Ovary (tissue), 9 donors: ENCODE data around the gene ANKRD44. TPM values are rescaled to one million over a fixed set of nuclear protein-coding genes. Genes with fewer than 3 reads are reported as not detected.

Experiments used
- DNase-seq, 5 donors: peaks; one replicate each; pipeline ENCODE4 v3.0.0-alpha.2; 2019 to 2020
- H3K27ac ChIP-seq, 2 donors: fragments of 200-600 bp; one replicate each; pipeline versions ENCODE4 v1.5.1 to v1.8.0; 2019 to 2022
- H3K27me3 ChIP-seq: fragments of 200-600 bp; one replicate; pipeline ENCODE4 v1.8.0; 2022
- H3K36me3 ChIP-seq: fragments of 200-600 bp; sonication (generic); one replicate; pipeline ENCODE4 v1.5.1; 2019
- H3K4me1 ChIP-seq: one replicate; pipeline ENCODE4 v1.8.1; 2013; ENCODE audit warnings: mild to moderate bottlenecking, moderate library complexity; ENCODE audit not compliant: insufficient read depth
- H3K4me3 ChIP-seq: fragments of 200-600 bp; sonication (generic); one replicate; pipeline ENCODE4 v1.5.1; 2017
- H3K9me3 ChIP-seq, 2 donors: fragments of 200-600 bp in 1 of 2; sonication (generic) in 1 of 2; one replicate each; pipeline versions ENCODE4 v1.5.1 to v1.8.1; 2013 to 2019; ENCODE audit warnings: mild to moderate bottlenecking in 1 of 2, moderate library complexity in 1 of 2
- CTCF ChIP-seq, 3 donors: fragments of 450-650 bp in 2 of 3; fragments of 200-600 bp in 1 of 3; IDR thresholded peaks; one replicate each; pipeline versions ENCODE4 v1.5.1 to v1.8.0; 2016 to 2022; ENCODE audit warnings: antibody characterized with exemption in 3 of 3, mild to moderate bottlenecking in 1 of 3
- EP300 ChIP-seq: sonication (generic); formaldehyde crosslinking; IDR thresholded peaks from one replicate; pipeline ENCODE4 v1.6.1; 2017; ENCODE audit warnings: antibody characterized with exemption
- POLR2A ChIP-seq: fragments of 450-650 bp; IDR thresholded peaks from one replicate; pipeline ENCODE4 v1.6.1; 2017; ENCODE audit warnings: antibody characterized with exemption, mild to moderate bottlenecking, moderate library complexity
- WGBS, 3 donors: extraction: QIAGEN DNeasy Blood & Tissue Kit in 1 of 3; methylation state at CpG; one replicate each; pipeline versions ENCODE4 v1.1.5 to v1.1.7; 2013 to 2017; 5-methylcytosine and 5-hydroxymethylcytosine counted together
- intact Hi-C, 4 donors: fragments of 100-400 bp; cut with DNase I; formaldehyde crosslinking; loops; one replicate each; pipeline versions ENCODE4 v1.11.0 to v1.15.1; 2022 to 2023
- polyA plus RNA-seq, 2 donors: library from polyadenylated mRNA; stranded (reverse); fragments of 200-250 nt in 1 of 2; fragments of 350-450 nt in 1 of 2; fragmentation: Illumina TruSeq in 1 of 2; extraction: RNeasy Lipid Tissue Mini Kit (QIAGEN cat#74804) in 1 of 2; gene quantifications; one replicate each; pipeline ENCODE4 v1.2.3, GENCODE V29; 2013 to 2014
- total RNA-seq, 7 donors: library from RNA; depleted of rRNA in 2 of 7; stranded (reverse); fragments of >200 nt in 2 of 7; fragmentation: NEBNext Ultra II Directional in 3 of 7; extraction: Animal tissue kit (Norgen Biotek cat#: 25700) in 3 of 7; gene quantifications; one replicate each; pipeline versions ENCODE4 v1.1.0 to v1.2.4, GENCODE V29; 2016 to 2023
- donor health status: DM: no; HTN: no; CAD: no; lungs with moderate emphysema.
- donor health status: DM: no; HTN: no; CAD: no.
- donor health status: Bipolar disorder and iron deficiency.
- donor health status: DM: yes; HTN: yes; CAD: no.
- donor health status: DM: no; HTN: no; CAD: no.
- donor health status: DM: yes; HTN: yes; CAD: no.

ANKRD44 gene
- total and polyA plus RNA-seq, 9 donors: 2.6 to 60.0 (median 11.1) TPM

- no peak overlapping the region for H3K27ac ChIP-seq
- no peak for DNase-seq
- H3K4me3 ChIP-seq: no peak overlapping the region
- no peaks in the 10 kb centered on the region for H3K27me3 ChIP-seq
- TF ChIP-seq CTCF (IDR thresholded peaks at IDR 0.05) (no peak), EP300 (no peak), POLR2A (no peak)
- H3K9me3 ChIP-seq: no peaks in the 10 kb centered on the region
- intact Hi-C loops: no loop called here
- 70 to 85% (median 73%) methylated on average over 2 of the region's 2 CpGs for WGBS, 3 donors
- H3K36me3 ChIP-seq: no peaks in the 10 kb centered on the region
- no peaks in the 10 kb centered on the region for H3K4me1 ChIP-seq
Measured at GRCh38 chr2:196952936-196953335, 357.6 kb downstream of the ANKRD44 start.

- Histone ChIP-seq H3K27ac (no peak overlapping the region), H3K9me3 (no peaks in the 10 kb centered on the region), H3K4me3 (no peak overlapping the region), H3K36me3 (no peaks in the 10 kb centered on the region), H3K27me3 (no peaks in the 10 kb centered on the region), H3K4me1 (no peaks in the 10 kb centered on the region)
- no peak for TF ChIP-seq EP300
- TF ChIP-seq POLR2A: no peak
- TF ChIP-seq CTCF (IDR thresholded peaks at IDR 0.05): no peak
- 61 to 65% (median 63%) methylated on average over 2 of the region's 2 CpGs for whole genome bisulfite sequencing, 3 donors
- intact Hi-C loops: no loop called here
- no peak for DNase-seq
Measured at GRCh38 chr2:196951973-196952372, 358.6 kb downstream of the ANKRD44 start.

- no peak overlapping the region for H3K27ac ChIP-seq
- H3K4me3 ChIP-seq: no peak overlapping the region
- no peaks in the 10 kb centered on the region for H3K9me3 ChIP-seq
- H3K36me3 ChIP-seq: no peaks in the 10 kb centered on the region
- no peaks in the 10 kb centered on the region for H3K27me3 ChIP-seq
- 65 to 70% (median 69%) methylated on average over 5 of the region's 5 CpGs for WGBS, 3 donors
- intact Hi-C loops: no loop called here
- no peak for DNase-seq
- H3K4me1 ChIP-seq: no peaks in the 10 kb centered on the region
- no peak for TF ChIP-seq CTCF (IDR thresholded peaks at IDR 0.05)
- no peak for TF ChIP-seq POLR2A
- no peak for TF ChIP-seq EP300
Measured at GRCh38 chr2:196949116-196949515, 361.5 kb downstream of the ANKRD44 start.

GRCh38 chr2:196944570-196944969 is 366.0 kb downstream of the ANKRD44 start:
- Histone ChIP-seq H3K4me3 (no peak overlapping the region), H3K9me3 (no peaks in the 10 kb centered on the region), H3K27ac (no peak overlapping the region), H3K36me3 (no peaks in the 10 kb centered on the region), H3K4me1 (no peaks in the 10 kb centered on the region), H3K27me3 (no peaks in the 10 kb centered on the region)
- TF ChIP-seq EP300 (no peak), CTCF (IDR thresholded peaks at IDR 0.05) (no peak), POLR2A (no peak)
- WGBS, 3 donors: 60 to 68% (median 66%) methylated on average over 4 of the region's 4 CpGs
- DNase-seq: no peak
- intact Hi-C loops: no loop called here
